ENCODE results near the gene MAST3.

MAST3 gene

DNA sequence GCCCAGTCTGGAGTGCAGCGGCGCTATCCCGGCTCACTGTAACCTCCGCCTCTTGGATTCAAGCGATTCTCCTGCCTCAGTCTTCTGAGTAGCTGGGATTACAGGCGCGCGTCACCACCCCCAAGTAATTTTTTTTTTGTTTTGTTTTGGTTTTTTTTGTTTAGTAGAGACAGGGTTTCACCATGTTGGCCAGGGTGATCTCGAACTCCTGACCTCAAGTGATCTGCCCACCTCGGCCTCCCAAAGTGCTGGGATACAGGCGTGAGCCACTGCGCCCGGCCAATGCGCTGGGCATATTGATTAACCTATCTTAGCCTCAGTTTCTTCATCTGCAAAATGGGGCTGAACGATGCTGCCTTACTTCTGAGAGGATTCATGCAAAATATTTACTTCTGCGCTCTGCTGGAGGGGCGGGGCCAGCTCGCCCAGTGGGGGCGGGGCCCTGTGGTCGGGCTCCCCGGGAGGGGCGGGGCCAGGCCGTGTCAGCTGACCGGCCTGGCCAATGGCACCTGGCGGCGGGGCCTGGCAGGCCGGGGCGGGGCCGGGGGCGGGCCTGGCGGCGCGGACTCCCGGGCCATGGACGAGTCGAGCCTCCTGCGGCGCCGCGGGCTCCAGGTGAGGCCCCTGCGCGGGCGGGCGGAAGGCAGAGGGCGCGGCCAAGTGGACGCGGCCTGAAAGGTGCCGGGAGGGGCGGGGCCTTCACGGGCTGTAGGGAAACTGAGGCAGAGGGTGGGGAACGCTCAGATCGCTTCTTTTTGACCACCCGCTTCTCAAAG, at the start of gene MAST3:
TSS of gene MAST3 (plus strand) at position 562 of the 776 bp plus-strand sequence. CDS start at position 577, 15 bp downstream.
- DNase-seq = peak; percentile 97

GRCh38 chr19:18049385-18049784, 48.2 kb upstream of the MAST3 start:
- no peak for DNase-seq

DNA sequence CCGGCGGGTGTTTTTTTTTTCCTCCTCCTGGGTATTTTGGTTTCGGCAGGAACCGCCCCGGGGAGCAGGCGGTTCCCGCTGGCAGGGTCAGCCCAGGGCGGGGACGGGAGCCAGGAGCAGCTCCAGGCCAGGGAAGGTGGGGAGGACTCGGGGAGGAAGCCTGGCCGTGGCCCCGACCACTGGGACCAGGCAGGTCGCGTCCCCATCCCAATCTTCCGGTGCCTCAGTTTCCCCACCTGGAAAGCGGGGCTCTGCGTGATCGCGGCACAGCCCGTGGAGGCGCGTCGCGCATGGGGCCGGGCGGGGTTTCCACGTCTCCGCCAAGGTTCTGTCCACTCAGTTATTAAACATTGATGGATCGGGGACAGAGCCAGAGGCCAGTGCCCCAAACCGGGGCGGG, 45.7 kb upstream of the MAST3 start:
- no peak for DNase-seq

DNA sequence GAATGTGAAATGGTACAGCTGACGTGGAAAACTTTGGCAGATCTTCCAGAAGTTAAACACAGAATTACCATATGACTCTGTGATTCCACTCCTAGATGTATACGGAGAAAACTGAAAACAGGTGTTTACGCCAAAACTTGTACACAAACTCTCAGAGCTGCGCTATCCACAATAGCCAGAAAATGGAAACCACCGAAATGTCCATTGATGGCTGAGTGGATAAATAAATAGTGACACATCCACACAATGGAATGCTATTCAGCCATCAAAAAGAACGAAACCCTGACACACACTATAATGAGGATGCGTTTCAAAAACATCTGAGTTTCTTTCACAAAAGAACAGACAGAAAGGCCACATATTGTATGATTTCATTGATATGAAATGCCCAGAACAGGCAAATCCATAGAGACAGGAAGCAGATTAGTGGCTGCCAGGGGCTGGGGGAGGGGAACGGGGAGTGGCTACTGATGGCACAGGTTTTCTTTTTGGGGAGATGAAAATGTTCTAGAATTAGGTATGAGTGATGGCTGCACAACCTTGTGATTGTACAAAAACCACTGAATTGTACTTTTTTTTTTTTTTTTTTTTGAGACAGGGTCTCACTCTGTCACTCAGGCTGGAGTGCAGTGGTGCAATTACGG, 43.9 kb upstream of the MAST3 start:
- no peak for DNase-seq

GRCh38 chr19:18055967-18056366, 41.6 kb upstream of the MAST3 start:
- no peak for DNase-seq

GRCh38 chr19:18057557-18057956, 40.0 kb upstream of the MAST3 start:
- DNase-seq = no peak

GRCh38 chr19:18058208-18059009, 39.2 kb upstream of the MAST3 start:
- peak; percentile 91 for DNase-seq

- DNase-seq = no peak
Measured at GRCh38 chr19:18059297-18059696, 38.3 kb upstream of the MAST3 start.

DNA sequence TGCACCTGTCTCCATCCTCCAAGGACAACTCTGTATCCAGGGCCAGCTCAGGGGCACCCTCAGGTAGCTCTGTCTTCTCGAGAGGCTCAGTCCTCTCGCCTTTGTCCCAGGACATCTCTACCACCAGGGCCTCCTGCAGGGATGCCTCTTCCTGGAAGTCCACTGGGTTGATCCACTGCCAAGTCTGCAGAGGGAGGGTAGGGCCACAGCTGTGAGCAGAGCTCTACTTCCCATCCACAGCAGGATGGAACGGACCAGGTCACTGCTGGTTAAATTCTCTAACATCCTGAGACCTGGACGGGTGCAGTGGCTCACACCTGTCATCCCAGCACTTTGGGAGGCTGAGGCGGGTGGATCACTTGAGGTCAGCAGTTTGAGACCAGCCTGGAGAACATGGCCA, 37.7 kb upstream of the MAST3 start:
- no peak for DNase-seq

- no peak for DNase-seq
Measured at GRCh38 chr19:18060472-18060871, 37.1 kb upstream of the MAST3 start.

DNA sequence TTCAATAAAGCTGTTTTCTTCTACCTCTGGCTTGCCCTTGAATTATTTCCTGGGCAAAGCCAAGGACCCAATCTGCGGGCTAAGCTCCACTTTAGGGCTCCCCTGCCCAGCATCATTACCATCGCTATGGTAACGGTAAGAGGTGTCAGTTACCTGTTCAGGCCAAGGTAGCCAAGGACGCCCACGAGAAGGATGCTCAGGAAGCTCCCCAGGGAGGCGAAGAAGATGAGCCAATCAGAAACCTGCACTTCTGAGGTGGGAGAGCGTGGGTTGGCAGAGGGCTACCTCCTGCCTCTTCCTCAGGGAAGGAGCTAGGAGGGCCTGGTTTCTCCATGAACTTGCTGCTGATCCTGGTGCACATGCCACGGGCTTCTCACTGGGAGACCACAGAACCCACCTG, 35.5 kb upstream of the MAST3 start:
- DNase-seq = no peak

DNA sequence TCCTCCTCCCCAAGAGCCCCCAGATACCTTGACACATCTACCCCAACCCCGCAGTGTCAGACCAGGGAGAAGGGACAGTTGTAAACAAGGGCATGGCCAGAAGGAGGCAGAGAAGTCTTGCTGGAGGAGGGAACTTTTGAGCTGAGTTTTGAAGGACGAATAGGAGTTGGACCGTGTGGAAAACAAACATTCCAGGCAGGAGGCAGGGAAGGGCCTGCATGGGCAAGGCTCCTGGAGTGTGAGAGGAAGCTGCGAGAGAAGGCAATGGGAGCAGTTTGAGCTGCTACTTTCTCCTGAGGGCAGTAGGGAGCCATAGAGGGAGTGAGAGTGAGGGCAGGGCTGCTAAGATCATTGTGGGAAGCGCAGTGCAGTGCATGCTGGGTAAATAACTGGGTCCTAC, 34.1 kb upstream of the MAST3 start:
- DNase-seq = no peak

GRCh38 chr19:18065173-18065495, 32.4 kb upstream of the MAST3 start:
- DNase-seq = no peak

DNA sequence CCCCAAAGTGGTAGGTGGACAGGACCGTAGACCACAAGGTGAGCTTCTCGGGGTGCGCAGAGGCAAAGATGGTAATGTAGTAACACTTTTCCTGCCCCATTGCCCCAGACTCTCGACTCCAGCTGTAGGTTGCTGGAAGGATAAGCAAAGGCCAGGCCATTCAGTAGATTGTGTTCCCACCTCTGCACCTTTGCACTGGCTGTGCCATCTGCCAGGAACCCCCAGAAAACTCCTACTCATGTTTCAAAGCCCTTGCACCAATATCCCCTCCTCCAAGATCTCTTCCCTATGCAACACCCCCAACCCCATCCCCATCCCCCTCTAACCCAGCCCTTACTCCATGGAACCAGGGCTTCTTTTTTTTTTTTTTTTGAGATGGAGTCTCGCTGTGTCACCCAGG, 29.2 kb upstream of the MAST3 start:
- DNase-seq = no peak

- no peak for DNase-seq
Measured at GRCh38 chr19:18069383-18069782, 28.2 kb upstream of the MAST3 start.

GRCh38 chr19:18070181-18070580, 27.4 kb upstream of the MAST3 start:
- no peak for DNase-seq

- DNase-seq = no peak
Measured at GRCh38 chr19:18072335-18072734, 25.2 kb upstream of the MAST3 start.

GRCh38 chr19:18073197-18073596, 24.4 kb upstream of the MAST3 start:
- DNase-seq = no peak

- DNase-seq = no peak
Measured at GRCh38 chr19:18074192-18074591, 23.4 kb upstream of the MAST3 start.

DNA sequence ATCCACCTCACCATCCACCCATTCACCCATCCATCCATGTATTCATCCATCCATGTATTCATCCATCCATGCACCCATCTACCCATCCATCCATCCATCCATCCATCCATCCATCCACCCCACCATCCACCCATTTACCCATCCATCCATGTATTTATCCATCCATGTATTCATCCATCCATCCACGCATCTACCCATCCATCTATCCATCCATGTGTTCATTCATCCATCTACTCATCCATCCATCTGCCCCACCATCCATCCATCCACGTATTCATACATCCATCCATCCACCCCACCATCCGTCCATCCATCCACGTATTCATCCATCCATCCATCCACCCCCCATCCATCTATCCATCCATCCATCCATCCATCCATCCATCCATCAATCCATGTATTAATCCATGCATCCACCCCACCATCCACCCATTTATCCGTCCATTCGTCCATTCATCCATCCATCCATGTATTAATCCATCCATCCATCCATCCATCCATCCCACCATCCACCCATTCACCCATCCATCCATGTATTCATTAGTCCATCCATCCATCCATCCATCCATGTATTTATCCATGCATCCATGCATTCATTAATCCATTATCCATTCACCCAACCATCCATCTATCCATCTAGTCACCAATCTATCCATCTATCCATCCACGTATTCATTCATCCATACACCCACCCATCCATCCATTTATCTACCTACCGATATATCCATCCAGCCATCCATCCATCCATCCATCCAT, 13.5 kb upstream of the MAST3 start:
- DNase-seq = no peak

- no peak for DNase-seq
Measured at GRCh38 chr19:18085702-18086457, 11.7 kb upstream of the MAST3 start.

DNA sequence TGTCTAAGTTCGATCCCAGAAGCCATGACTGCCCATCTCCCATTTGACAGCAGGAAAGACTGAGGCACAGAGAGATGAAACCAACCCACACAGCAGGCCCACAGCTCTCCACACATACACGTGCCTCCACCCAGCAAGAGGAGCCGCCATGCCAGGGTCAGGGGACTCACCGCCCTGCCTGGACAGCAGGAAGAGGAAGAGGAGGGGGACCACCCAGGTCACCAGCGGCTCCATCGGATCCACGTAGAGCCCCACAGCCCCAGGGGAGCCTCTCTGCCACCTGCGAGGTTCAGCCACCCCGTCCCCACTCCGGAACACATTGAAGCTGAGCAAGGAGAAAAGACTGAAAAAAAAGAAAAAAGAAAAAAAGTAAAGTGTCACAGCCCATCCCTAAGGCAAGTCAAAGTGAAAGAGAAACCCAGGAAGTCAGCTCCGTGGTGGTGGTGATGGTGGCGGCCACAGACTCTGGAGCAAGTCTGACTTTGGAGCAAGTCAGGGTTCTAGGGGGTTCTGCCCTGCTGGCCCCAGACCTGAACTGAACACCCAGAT, 10.9 kb upstream of the MAST3 start, which contains the start of gene IL12RB1:
TSS of gene IL12RB1 (minus strand) at position 345 of the 549 bp plus-strand sequence. CDS start at position 234, 111 bp downstream.
- peak; percentile 75 for DNase-seq
